Endothelial cell of umbilical vein (primary cell): ENCODE measurements around the gene FSIP1. TPM values are rescaled to one million over a fixed set of nuclear protein-coding genes. Genes with fewer than 3 reads are reported as not detected.

Experiments used
- BruUV-seq: library from RNA; stranded (reverse); fragments of 400-500 nt; replicated peaks from 2 replicates; lab custom pipeline; 2021; lab: Mats Ljungman, UMichigan
- CTCF ChIA-PET: fragments of 300-600, 350-600 bp; sonication (Branson Sonifier 250); formaldehyde crosslinking; loops from one replicate; lab custom pipeline; 2021; ENCODE audit warnings: antibody characterized with exemption, inconsistent platforms; lab: Charles Lee
- POLR2A ChIA-PET: fragments of 300-600, 350-600 bp; sonication (Branson Sonifier 250); formaldehyde crosslinking; loops from one replicate; lab custom pipeline; 2021; ENCODE audit warnings: antibody characterized with exemption, inconsistent platforms; lab: Charles Lee
- DNase-seq: peaks from one replicate; pipeline ENCODE4 v3.0.0-alpha.2; 2011; ENCODE audit warnings: low read depth, low spot score
- FAIRE-seq: peaks from 2 replicates; lab custom pipeline; 2011; peaks lifted over from hg19 to GRCh38; lab: Jason Lieb, UNC
- H2AFZ ChIP-seq: 2 replicates; pipeline ENCODE4 v1.6.0; 2012; ENCODE audit warnings: low read depth, low read length, control low read depth, inconsistent platforms
- H3K27ac ChIP-seq: 2 replicates; pipeline ENCODE4 v1.5.1; 2011; ENCODE audit warnings: low read depth, mild to moderate bottlenecking, control low read depth, low read length, moderate library complexity; ENCODE audit not compliant: insufficient read depth
- H3K27me3 ChIP-seq, 2 experiments: 2 replicates each; pipeline versions ENCODE4 v1.6.0 to v1.6.1; 2011; ENCODE audit warnings: low read length in 2 of 2, mixed read lengths in 1 of 2; ENCODE audit not compliant: control insufficient read depth in 2 of 2, insufficient read depth in 2 of 2
- H3K36me3 ChIP-seq, 2 experiments: 2 replicates in 1 of 2; 3 replicates in 1 of 2; pipeline ENCODE4 v1.5.1; 2011; ENCODE audit warnings: low read length in 2 of 2, mild to moderate bottlenecking in 1 of 2, moderate library complexity in 1 of 2; ENCODE audit not compliant: control insufficient read depth in 2 of 2, insufficient read depth in 2 of 2; ENCODE audit errors: extremely low read depth in 1 of 2
- H3K4me1 ChIP-seq: 3 replicates; pipeline ENCODE4 v1.5.1; 2011; ENCODE audit warnings: mild to moderate bottlenecking, low read length; ENCODE audit not compliant: control insufficient read depth, insufficient read depth; ENCODE audit errors: extremely low read depth
- H3K4me2 ChIP-seq: 2 replicates; pipeline ENCODE4 v1.6.1; 2011; ENCODE audit warnings: low read length, control low read depth, mixed read lengths; ENCODE audit not compliant: insufficient read depth
- H3K4me3 ChIP-seq, 3 experiments: fragments of 200-600 bp in 1 of 3; sonication (generic), shearing (Covaris generic) in 1 of 3; replicated peaks in 1 of 3; 2 replicates each; pipeline ENCODE4 v1.5.1; 2011 to 2016; ENCODE audit warnings: control low read depth in 3 of 3, low read length in 3 of 3, mild to moderate bottlenecking in 2 of 3, inconsistent platforms in 1 of 3, low read depth in 1 of 3, moderate library complexity in 1 of 3; ENCODE audit not compliant: insufficient read depth in 1 of 3
- H3K79me2 ChIP-seq: 2 replicates; pipeline ENCODE4 v1.6.0; 2012; ENCODE audit warnings: low read length, inconsistent platforms; ENCODE audit not compliant: control insufficient read depth, insufficient read depth
- H3K9ac ChIP-seq: replicated peaks from 2 replicates; pipeline ENCODE3; 2011; ENCODE audit warnings: low read length, control low read depth; ENCODE audit not compliant: insufficient read depth; ENCODE audit errors: extremely low read depth
- H3K9me1 ChIP-seq: replicated peaks from 3 replicates; pipeline ENCODE4 v1.6.0; 2011; ENCODE audit warnings: mild to moderate bottlenecking, low read length; ENCODE audit not compliant: control insufficient read depth, insufficient read depth; ENCODE audit errors: extremely low read depth
- H3K9me3 ChIP-seq: replicated peaks from 2 replicates; pipeline ENCODE4 v1.5.1; 2012; ENCODE audit warnings: low read length, inconsistent platforms; ENCODE audit not compliant: control insufficient read depth, insufficient read depth
- H4K20me1 ChIP-seq: replicated peaks from 2 replicates; pipeline ENCODE3; 2011; ENCODE audit warnings: mild to moderate bottlenecking, low read length; ENCODE audit not compliant: control insufficient read depth, insufficient read depth; ENCODE audit errors: extremely low read depth
- EZH2 ChIP-seq: IDR thresholded peaks from 2 replicates; pipeline ENCODE4 v1.6.1; 2012; ENCODE audit warnings: borderline replicate concordance, low read depth, mild to moderate bottlenecking, moderate library complexity, low read length, inconsistent platforms; ENCODE audit not compliant: severe bottlenecking
- FOS ChIP-seq: IDR thresholded peaks from 2 replicates; pipeline ENCODE4 v1.6.1; 2011; ENCODE audit warnings: mild to moderate bottlenecking, low read length, moderate library complexity, borderline replicate concordance; ENCODE audit not compliant: insufficient read depth
- GATA2 ChIP-seq: IDR thresholded peaks from 2 replicates; pipeline ENCODE4 v1.7.0; 2011; ENCODE audit warnings: low read depth, mild to moderate bottlenecking, moderate library complexity, mixed read lengths, low read length; ENCODE audit not compliant: insufficient read length, insufficient read depth
- JUN ChIP-seq: IDR thresholded peaks from 2 replicates; pipeline ENCODE4 v1.6.1; 2011; ENCODE audit warnings: borderline replicate concordance, low read depth; ENCODE audit not compliant: insufficient read length, insufficient read depth
- MAX ChIP-seq: IDR thresholded peaks from 2 replicates; pipeline ENCODE4 v1.6.1; 2011; ENCODE audit not compliant: insufficient read depth, insufficient read length
- MYC ChIP-seq: IDR thresholded peaks from one replicate; pipeline ENCODE4 v1.6.1; 2011; ENCODE audit warnings: mild to moderate bottlenecking, low read depth, low read length
- POLR2A ChIP-seq: IDR thresholded peaks from 2 replicates; pipeline ENCODE4 v1.6.1; 2012; ENCODE audit warnings: low read depth, mild to moderate bottlenecking, control low read depth, low read length
- POLR2AphosphoS5 ChIP-seq: IDR thresholded peaks from 2 replicates; pipeline ENCODE4 v1.6.1; 2012; ENCODE audit warnings: low read depth, mild to moderate bottlenecking, control low read depth, low read length, moderate library complexity; ENCODE audit not compliant: insufficient read depth
- dilution Hi-C: fragments of 300-500 bp; cut with MboI; formaldehyde crosslinking; loops from one replicate; pipeline ENCODE4 v1.15.0; 2019; ENCODE audit warnings: low sequenced_read_pairs; ENCODE audit not compliant: extremely low pct_ligation_motif_present
- intact Hi-C: fragments of 100-400 bp; cut with micrococcal nuclease; formaldehyde crosslinking; loops from one replicate; pipeline ENCODE4 v1.10.0; 2022
- polyA plus RNA-seq, 4 experiments: library from polyadenylated mRNA; depleted of rRNA in 3 of 4; stranded (reverse) in 3 of 4; unstranded in 1 of 4; fragments of >200 nt; gene quantifications; 2 replicates each; pipeline versions ENCODE4 v1.2.1 to v1.2.3, GENCODE V29; 2011 to 2012; ENCODE audit warnings: missing spikeins in 1 of 4
- total RNA-seq: library from RNA; stranded (reverse); gene quantifications from 2 replicates; pipeline ENCODE4 v1.2.3, GENCODE V29; 2021
- TF ChIP-seq, protein P1 (sequence below), 2 donors: IDR thresholded peaks; 1 replicate in 1 of 2; 2 replicates in 1 of 2; pipeline ENCODE4 v1.5.1; 2011; ENCODE audit warnings: low read length in 2 of 2, mild to moderate bottlenecking in 2 of 2, moderate library complexity in 2 of 2, control low read depth in 1 of 2, inconsistent platforms in 1 of 2, low read depth in 1 of 2; ENCODE audit not compliant: insufficient read depth in 1 of 2; ENCODE audit errors: extremely low read depth in 1 of 2

Gene FSIP1
- total and polyA plus RNA-seq, 2 donors (not counting 3 experiments of a cell fraction or from before 2014, with no cell fraction given): 0.23 to 1.1 TPM

GRCh38 chr15:39565851-39566250 lies 216.8 kb downstream of the FSIP1 start:
- Histone ChIP-seq H3K9ac (no peak overlapping the region), H4K20me1 (no peaks in the 10 kb centered on the region), H3K4me3 (no peak overlapping the region), H3K27me3 (no peaks in the 10 kb centered on the region), H3K4me2 (no peak overlapping the region), H3K9me1 (no peaks in the 10 kb centered on the region), H2AFZ (no peak overlapping the region), H3K9me3 (no peaks in the 10 kb centered on the region), H3K4me1 (no peaks in the 10 kb centered on the region), H3K27ac (no peak overlapping the region), H3K79me2 (no peaks in the 10 kb centered on the region), H3K36me3 (no peaks in the 10 kb centered on the region)
- TF ChIP-seq MAX: no peak
- no peak for TF ChIP-seq EZH2
- TF ChIP-seq JUN: no peak
- TF ChIP-seq POLR2A: no peak
- TF ChIP-seq, protein P1, sequence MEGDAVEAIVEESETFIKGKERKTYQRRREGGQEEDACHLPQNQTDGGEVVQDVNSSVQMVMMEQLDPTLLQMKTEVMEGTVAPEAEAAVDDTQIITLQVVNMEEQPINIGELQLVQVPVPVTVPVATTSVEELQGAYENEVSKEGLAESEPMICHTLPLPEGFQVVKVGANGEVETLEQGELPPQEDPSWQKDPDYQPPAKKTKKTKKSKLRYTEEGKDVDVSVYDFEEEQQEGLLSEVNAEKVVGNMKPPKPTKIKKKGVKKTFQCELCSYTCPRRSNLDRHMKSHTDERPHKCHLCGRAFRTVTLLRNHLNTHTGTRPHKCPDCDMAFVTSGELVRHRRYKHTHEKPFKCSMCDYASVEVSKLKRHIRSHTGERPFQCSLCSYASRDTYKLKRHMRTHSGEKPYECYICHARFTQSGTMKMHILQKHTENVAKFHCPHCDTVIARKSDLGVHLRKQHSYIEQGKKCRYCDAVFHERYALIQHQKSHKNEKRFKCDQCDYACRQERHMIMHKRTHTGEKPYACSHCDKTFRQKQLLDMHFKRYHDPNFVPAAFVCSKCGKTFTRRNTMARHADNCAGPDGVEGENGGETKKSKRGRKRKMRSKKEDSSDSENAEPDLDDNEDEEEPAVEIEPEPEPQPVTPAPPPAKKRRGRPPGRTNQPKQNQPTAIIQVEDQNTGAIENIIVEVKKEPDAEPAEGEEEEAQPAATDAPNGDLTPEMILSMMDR (IDR thresholded peaks at IDR 0.05; ENCODE audit: extremely low read depth in 1 of 2, insufficient read depth in 1 of 2, low read depth in 1 of 2, low read length in 2 of 2): no peak
- no peak for TF ChIP-seq POLR2AphosphoS5
- TF ChIP-seq MYC: no peak
- no peak for TF ChIP-seq FOS
- TF ChIP-seq GATA2: no peak
- BruUV-seq: no TSS peak
- FAIRE-seq (no peak), DNase-seq (no peak)
- POLR2A ChIA-PET: no interaction called here
- dilution Hi-C loops (no loop called here), intact Hi-C loops (no loop called here)
- CTCF ChIA-PET: interaction anchor here (1.6 kb wide), 1 partner anchor 866 kb away, joined by 5 read pairs; no protein-coding TSS in a partner anchor
